Trophoblast cell (in vitro differentiated cells and primary cell): ENCODE data around the gene NAA15. TPM values are rescaled to one million over a fixed set of nuclear protein-coding genes. Genes with fewer than 3 reads are reported as not detected.
"Not testable (repeated sequence)": the region's sequence is repeated elsewhere in the genome, so short reads cannot be mapped to it uniquely, and the experiment has no call there.

ENCODE experiments used
- DNase-seq, 2 donors: peaks; one replicate each; pipeline ENCODE4 v3.0.0-alpha.2; 2016
- H2AFZ ChIP-seq: 2 replicates; pipeline ENCODE4 v1.6.1; 2013; ENCODE audit warnings: low read length, moderate library complexity, mild to moderate bottlenecking; ENCODE audit not compliant: insufficient read depth, poor library complexity
- H2AK5ac ChIP-seq: 2 replicates; pipeline ENCODE4 v1.6.1; 2013; ENCODE audit warnings: mild to moderate bottlenecking, low read length
- H2BK120ac ChIP-seq: 2 replicates; pipeline ENCODE4 v1.6.1; 2013; ENCODE audit warnings: low read length, mild to moderate bottlenecking, moderate library complexity; ENCODE audit not compliant: insufficient read depth, poor library complexity
- H2BK12ac ChIP-seq: 2 replicates; pipeline ENCODE4 v1.6.1; 2013; ENCODE audit warnings: mild to moderate bottlenecking, low read length, moderate library complexity
- H2BK5ac ChIP-seq: 2 replicates; pipeline ENCODE4 v1.6.1; 2013; ENCODE audit warnings: low read length, low read depth, moderate library complexity, mild to moderate bottlenecking; ENCODE audit not compliant: poor library complexity
- H3K14ac ChIP-seq: 2 replicates; pipeline ENCODE4 v1.6.1; 2013; ENCODE audit warnings: mild to moderate bottlenecking, low read length
- H3K18ac ChIP-seq: 2 replicates; pipeline ENCODE4 v1.6.1; 2013; ENCODE audit warnings: mild to moderate bottlenecking, low read length
- H3K23ac ChIP-seq: 2 replicates; pipeline ENCODE4 v1.6.1; 2013; ENCODE audit warnings: low read length
- H3K27ac ChIP-seq: 2 replicates; pipeline ENCODE4 v1.5.1; 2013; ENCODE audit warnings: low read depth, mild to moderate bottlenecking, inconsistent platforms, low read length, moderate library complexity
- H3K27me3 ChIP-seq: 2 replicates; pipeline ENCODE4 v1.6.1; 2013; ENCODE audit warnings: inconsistent platforms, mild to moderate bottlenecking, low read length, moderate library complexity; ENCODE audit not compliant: insufficient read depth
- H3K36me3 ChIP-seq, 2 experiments: 1 replicate in 1 of 2; 2 replicates in 1 of 2; pipeline ENCODE4 v1.6.1; 2013; ENCODE audit warnings: low read length in 2 of 2, mild to moderate bottlenecking in 2 of 2, moderate library complexity in 1 of 2; ENCODE audit not compliant: insufficient read depth in 2 of 2, control insufficient read depth in 1 of 2
- H3K4ac ChIP-seq: 2 replicates; pipeline ENCODE4 v1.6.1; 2013; ENCODE audit warnings: low read depth, mild to moderate bottlenecking, low read length, moderate library complexity
- H3K4me1 ChIP-seq, 2 experiments: 1 replicate in 1 of 2; 2 replicates in 1 of 2; pipeline ENCODE4 v1.6.1; 2013; ENCODE audit warnings: low read length in 2 of 2, mild to moderate bottlenecking in 2 of 2, moderate library complexity in 1 of 2; ENCODE audit not compliant: insufficient read depth in 2 of 2, control insufficient read depth in 1 of 2
- H3K4me2 ChIP-seq: 2 replicates; pipeline ENCODE4 v1.6.1; 2013; ENCODE audit warnings: inconsistent platforms, mild to moderate bottlenecking, low read length, moderate library complexity
- H3K4me3 ChIP-seq: 2 replicates; pipeline ENCODE4 v1.5.1; 2013; ENCODE audit warnings: mild to moderate bottlenecking, low read depth, low read length, inconsistent platforms
- H3K79me1 ChIP-seq: one replicate; pipeline ENCODE4 v1.6.1; 2013; ENCODE audit warnings: low read length
- H3K79me2 ChIP-seq: 2 replicates; pipeline ENCODE4 v1.6.1; 2013; ENCODE audit warnings: low read length, mild to moderate bottlenecking; ENCODE audit not compliant: control insufficient read depth, insufficient read depth, poor library complexity
- H3K9ac ChIP-seq: 2 replicates; pipeline ENCODE4 v1.6.1; 2013; ENCODE audit warnings: mild to moderate bottlenecking, low read length
- H3K9me3 ChIP-seq: 2 replicates; pipeline ENCODE4 v1.6.1; 2013; ENCODE audit warnings: low read depth, mild to moderate bottlenecking, control low read depth, inconsistent platforms, low read length; ENCODE audit not compliant: insufficient read depth
- H4K12ac ChIP-seq: 2 replicates; pipeline ENCODE4 v1.6.1; 2013; ENCODE audit warnings: low read depth, mild to moderate bottlenecking, low read length, moderate library complexity
- H4K8ac ChIP-seq: 2 replicates; pipeline ENCODE4 v1.6.1; 2013; ENCODE audit warnings: low read depth, mild to moderate bottlenecking, low read length, moderate library complexity
- H4K91ac ChIP-seq: one replicate; pipeline ENCODE4 v1.6.1; 2013; ENCODE audit warnings: low read depth, mild to moderate bottlenecking, low read length, moderate library complexity
- WGBS: extraction: QIAGEN DNeasy Blood & Tissue Kit; methylation state at CpG from one replicate; pipeline ENCODE4 v1.1.7; 2013; ENCODE audit warnings: missing lambda C conversion rate; ENCODE audit not compliant: insufficient read length, insufficient coverage; ENCODE audit errors: extremely low coverage; 5-methylcytosine and 5-hydroxymethylcytosine counted together
- polyA plus RNA-seq: library from polyadenylated mRNA; stranded (reverse); fragments of 200-250 nt; gene quantifications from 2 replicates; pipeline ENCODE4 v1.2.3, GENCODE V29; 2013

Gene NAA15
- polyA plus RNA-seq: 22.1 and 23.3 TPM in 2 replicates

DNA sequence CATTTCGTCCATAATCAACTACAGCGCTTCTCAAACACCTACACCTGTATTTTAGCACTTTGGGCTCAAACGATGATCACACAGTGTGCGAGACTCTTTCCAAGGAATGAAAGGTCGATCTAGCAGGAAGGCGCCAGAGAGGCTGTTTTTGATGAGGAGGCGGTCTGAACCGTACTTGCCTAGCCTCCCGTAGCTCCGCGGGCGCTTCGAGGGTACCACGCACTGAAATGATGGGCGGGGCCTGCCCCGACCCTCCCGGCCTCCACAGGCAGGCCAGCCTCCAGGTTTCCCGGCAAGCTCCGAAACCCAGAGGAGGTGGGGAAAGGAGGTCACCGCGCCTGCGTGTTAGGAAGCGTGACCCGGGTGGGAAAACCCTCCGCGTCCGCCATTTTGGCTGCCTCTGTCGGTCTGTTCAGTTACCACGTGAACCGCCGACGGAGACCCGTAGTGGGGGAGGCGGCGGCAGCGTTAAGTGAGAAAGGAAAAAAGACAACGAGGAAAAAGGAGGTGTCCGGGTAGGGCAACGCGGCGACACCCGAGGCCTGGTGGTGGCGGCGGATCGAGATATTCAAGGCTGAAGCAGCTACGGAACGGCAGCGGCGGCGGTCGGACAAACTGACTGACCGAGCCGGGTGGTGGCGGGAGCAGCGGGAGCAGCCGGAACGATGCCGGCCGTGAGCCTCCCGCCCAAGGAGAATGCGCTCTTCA lies at the start of gene NAA15:
Gene NAA15 (plus strand): TSS at position 393 of the 708 bp plus-strand sequence. CDS start 273 bp downstream, at position 666.
- Histone ChIP-seq H4K8ac (peak within 1 kb of the TSS; percentile 92), H3K23ac (no peak within 1 kb of the TSS), H3K4me2 (peak within 1 kb of the TSS; percentile 83), H3K9ac (peak within 1 kb of the TSS; percentile 82), H2BK5ac (peak within 1 kb of the TSS; percentile 67), H3K9me3 (peaks cover 2% of the 10 kb centered on the region), H3K79me2 (peaks cover 22% of the 10 kb centered on the region), H3K4me1 (no peaks in the 10 kb centered on the region), H2AK5ac (peak within 1 kb of the TSS; percentile 81), H3K79me1 (peaks cover 16% of the 10 kb centered on the region), H4K12ac (peak within 1 kb of the TSS; percentile 87), H3K27me3 (no peaks in the 10 kb centered on the region), H3K18ac (peak within 1 kb of the TSS; percentile 87), H3K27ac (peak within 1 kb of the TSS; percentile 85), H4K91ac (peak within 1 kb of the TSS; percentile 80), H3K36me3 (peaks cover 5% of the 10 kb centered on the region in 2 experiments), H2BK12ac (no peak within 1 kb of the TSS), H3K4ac (peak within 1 kb of the TSS; percentile 96), H3K4me3 (peak within 1 kb of the TSS; percentile 96), H2BK120ac (peak within 1 kb of the TSS; percentile 39), H3K14ac (peak within 1 kb of the TSS; percentile 91), H2AFZ (peak within 1 kb of the TSS; percentile 82)
- no CpG with 5 or more reads among the region's 61 CpGs for WGBS
- peak; percentile 98 to 99 for DNase-seq

DNA sequence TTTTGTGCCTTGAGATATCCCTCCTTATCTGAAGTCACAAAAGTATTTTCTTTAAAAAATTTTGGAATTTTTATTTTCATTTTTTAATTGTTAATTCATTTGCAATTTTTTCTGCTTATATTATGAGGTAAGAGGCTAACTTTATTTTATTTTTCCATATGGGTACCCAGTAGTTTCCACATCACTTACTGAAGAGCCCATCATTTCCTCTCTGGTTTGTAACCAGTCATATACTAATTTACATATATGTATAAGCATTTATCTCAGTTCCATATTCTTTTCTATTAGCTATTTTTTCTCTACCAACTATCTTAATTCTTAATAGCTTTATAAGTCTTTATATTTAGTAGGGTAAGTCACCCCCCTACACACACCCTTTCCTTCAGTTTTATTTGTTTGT lies 48.3 kb upstream of the NAA15 start:
- Histone ChIP-seq H3K4me3 (no peak overlapping the region), H4K91ac (no peak overlapping the region), H3K4me2 (no peak overlapping the region), H3K18ac (no peak overlapping the region), H2BK12ac (no peak overlapping the region), H3K9ac (no peak overlapping the region), H3K14ac (no peak overlapping the region), H3K27me3 (no peaks in the 10 kb centered on the region), H2AK5ac (no peak overlapping the region), H3K79me1 (no peaks in the 10 kb centered on the region), H3K36me3 (no peaks in the 10 kb centered on the region), H4K8ac (no peak overlapping the region), H3K4ac (no peak overlapping the region), H3K23ac (no peak overlapping the region), H2AFZ (no peak overlapping the region), H2BK120ac (no peak overlapping the region), H2BK5ac (no peak overlapping the region), H3K79me2 (no peaks in the 10 kb centered on the region), H3K27ac (no peak overlapping the region), H3K9me3 (no peaks in the 10 kb centered on the region), H3K4me1 (no peaks in the 10 kb centered on the region), H4K12ac (no peak overlapping the region)
- DNase-seq: no peak

DNA sequence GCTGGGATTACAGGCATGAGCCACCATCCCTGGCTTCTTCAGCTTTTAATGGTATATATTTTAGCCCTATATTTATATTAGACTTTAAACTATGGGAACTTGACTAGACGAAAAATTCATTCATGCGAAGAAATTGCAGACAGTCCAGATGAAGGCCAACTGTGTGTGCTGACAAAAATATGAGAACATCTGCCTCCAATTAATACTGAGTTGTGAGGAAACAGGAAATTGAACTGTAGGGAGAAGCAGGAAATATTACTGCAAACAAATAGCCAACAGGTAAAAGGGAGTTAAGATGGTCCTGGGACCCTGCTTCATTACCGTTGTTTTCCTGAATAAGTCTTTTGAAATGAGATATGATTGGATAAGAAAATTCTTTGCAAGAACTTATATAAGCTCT lies 47.6 kb upstream of the NAA15 start:
- no peak overlapping the region for H4K12ac ChIP-seq
- no peak overlapping the region for H2AFZ ChIP-seq
- H3K18ac ChIP-seq: no peak overlapping the region
- no peak overlapping the region for H4K8ac ChIP-seq
- no peak overlapping the region for H2AK5ac ChIP-seq
- H2BK5ac ChIP-seq: no peak overlapping the region
- no peaks in the 10 kb centered on the region for H3K9me3 ChIP-seq
- H3K4ac ChIP-seq: no peak overlapping the region
- H3K4me1 ChIP-seq: no peaks in the 10 kb centered on the region
- no peaks in the 10 kb centered on the region for H3K79me1 ChIP-seq
- H3K4me3 ChIP-seq: no peak overlapping the region
- H3K9ac ChIP-seq: no peak overlapping the region
- no peak overlapping the region for H4K91ac ChIP-seq
- no peak overlapping the region for H3K23ac ChIP-seq
- no peak overlapping the region for H3K14ac ChIP-seq
- no peak for DNase-seq
- no peaks in the 10 kb centered on the region for H3K27me3 ChIP-seq
- no peaks in the 10 kb centered on the region for H3K36me3 ChIP-seq
- no peak overlapping the region for H3K4me2 ChIP-seq
- H2BK12ac ChIP-seq: no peak overlapping the region
- H3K79me2 ChIP-seq: no peaks in the 10 kb centered on the region
- no peak overlapping the region for H2BK120ac ChIP-seq
- no CpG with 5 or more reads among the region's 3 CpGs for WGBS
- no peak overlapping the region for H3K27ac ChIP-seq

DNA sequence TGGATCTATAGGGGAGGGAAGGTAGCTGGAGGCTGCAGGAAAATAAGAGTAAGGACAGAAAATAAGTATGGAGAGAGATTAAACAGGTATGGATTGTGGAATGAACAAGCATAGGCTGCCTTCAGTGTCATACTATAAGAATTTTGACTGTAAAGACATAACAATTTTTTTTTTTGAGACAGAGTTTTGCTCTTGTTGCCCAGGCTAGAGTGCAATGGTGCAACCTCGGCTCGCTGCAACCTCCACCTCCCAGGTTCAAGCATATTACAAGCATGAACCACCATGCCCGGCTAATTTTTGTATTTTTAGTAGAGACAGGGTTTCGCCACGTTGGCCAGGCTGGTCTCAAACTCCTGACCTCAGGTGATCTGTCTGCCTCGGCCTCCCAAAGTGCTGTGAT lies 45.7 kb upstream of the NAA15 start:
- H4K8ac ChIP-seq, H3K4me2 ChIP-seq, H3K4ac ChIP-seq, H3K18ac ChIP-seq, H2AFZ ChIP-seq, H3K9ac ChIP-seq, H3K4me1 ChIP-seq, H4K12ac ChIP-seq, H3K79me2 ChIP-seq, H3K9me3 ChIP-seq, H4K91ac ChIP-seq, H2BK5ac ChIP-seq, H3K27ac ChIP-seq, H3K79me1 ChIP-seq, H2BK12ac ChIP-seq, H3K36me3 ChIP-seq, H3K14ac ChIP-seq, H3K23ac ChIP-seq, H2AK5ac ChIP-seq, H2BK120ac ChIP-seq, H3K4me3 ChIP-seq, H3K27me3 ChIP-seq: not testable (repeated sequence)
- WGBS: no CpG with 5 or more reads among the region's 6 CpGs
- DNase-seq: peak; percentile 59 to 80
